NCI-H2171 treated with DMSO at 0.1 percent for 48 hours (cell line): ENCODE results near the gene AEN.

Experiments used
- DNase-seq: peaks from one replicate; lab custom pipeline; 2025; lab: John Stamatoyannopoulos, UW

Gene AEN

GRCh38 chr15:88649753-88650551 is 28.8 kb downstream of the AEN start:
- DNase-seq, result no peak

GRCh38 chr15:88650556-88650955 is 29.4 kb downstream of the AEN start:
- DNase-seq, result no peak

GRCh38 chr15:88651136-88651732 is 30.1 kb downstream of the AEN start:
- no peak for DNase-seq

- DNase-seq, result no peak
Observed at GRCh38 chr15:88651971-88652370, 30.8 kb downstream of the AEN start.

GRCh38 chr15:88652456-88653199 is 31.5 kb downstream of the AEN start:
- DNase-seq, result no peak

GRCh38 chr15:88653200-88654064 is 32.3 kb downstream of the AEN start:
- DNase-seq, result no peak

GRCh38 chr15:88654430-88655102 is 33.4 kb downstream of the AEN start:
- no peak for DNase-seq

GRCh38 chr15:88655103-88655553 is 34.0 kb downstream of the AEN start:
- no peak for DNase-seq

GRCh38 chr15:88655800-88656488 is 34.8 kb downstream of the AEN start:
- DNase-seq, result no peak

- no peak for DNase-seq
Observed at GRCh38 chr15:88656760-88657221, 35.7 kb downstream of the AEN start.

GRCh38 chr15:88657326-88658069 is 36.4 kb downstream of the AEN start:
- DNase-seq, result peak; percentile 14

GRCh38 chr15:88658070-88658965 is 37.2 kb downstream of the AEN start:
- DNase-seq, result no peak

- DNase-seq, result no peak
Observed at GRCh38 chr15:88658972-88659931, 38.1 kb downstream of the AEN start.

GRCh38 chr15:88661041-88661700 is 40.0 kb downstream of the AEN start:
- no peak for DNase-seq

GRCh38 chr15:88661761-88662556 is 40.8 kb downstream of the AEN start:
- peak; percentile 8 for DNase-seq

- no peak for DNase-seq
Observed at GRCh38 chr15:88663141-88663621, 42.0 kb downstream of the AEN start.
